ENCODE measurements around the gene CYP2A7.

DNA sequence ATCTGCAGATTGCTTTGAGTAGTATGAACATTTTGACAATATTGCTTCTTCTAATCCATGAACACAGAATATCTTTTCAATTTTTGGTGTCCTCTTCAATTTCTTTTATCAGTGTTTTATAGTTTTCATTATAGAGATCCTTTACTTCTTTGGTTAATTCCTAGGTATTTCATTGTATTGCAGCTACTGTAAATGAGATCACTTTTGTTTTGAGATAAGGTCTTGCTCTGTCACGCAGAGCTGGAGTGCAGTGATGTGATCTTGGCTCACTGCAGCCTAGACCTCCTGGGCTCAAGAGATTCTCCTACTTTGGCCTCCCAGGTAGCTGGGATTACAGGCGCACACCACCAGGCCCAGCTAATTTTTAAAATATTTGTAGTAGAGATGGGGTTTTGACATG lies 9.8 kb downstream of the CYP2A7 start:
- TF ChIP-seq ZC3H10 (CRISPR knock-in tag; IDR thresholded peaks at IDR 0.05) (no peak), ZFP3 (CRISPR knock-in tag; IDR thresholded peaks at IDR 0.05) (no peak), ISL1 (CRISPR knock-in tag; IDR thresholded peaks at IDR 0.05) (no peak), PPARA (CRISPR knock-in tag; IDR thresholded peaks at IDR 0.05; ENCODE audit: borderline replicate concordance) (no peak), ZNF70 (CRISPR knock-in tag; IDR thresholded peaks at IDR 0.05) (no peak), TOX (CRISPR knock-in tag; IDR thresholded peaks at IDR 0.05; ENCODE audit: borderline replicate concordance) (no peak), OSR1 (CRISPR knock-in tag; IDR thresholded peaks at IDR 0.05) (no peak)
- TF ChIP-seq, protein P1, sequence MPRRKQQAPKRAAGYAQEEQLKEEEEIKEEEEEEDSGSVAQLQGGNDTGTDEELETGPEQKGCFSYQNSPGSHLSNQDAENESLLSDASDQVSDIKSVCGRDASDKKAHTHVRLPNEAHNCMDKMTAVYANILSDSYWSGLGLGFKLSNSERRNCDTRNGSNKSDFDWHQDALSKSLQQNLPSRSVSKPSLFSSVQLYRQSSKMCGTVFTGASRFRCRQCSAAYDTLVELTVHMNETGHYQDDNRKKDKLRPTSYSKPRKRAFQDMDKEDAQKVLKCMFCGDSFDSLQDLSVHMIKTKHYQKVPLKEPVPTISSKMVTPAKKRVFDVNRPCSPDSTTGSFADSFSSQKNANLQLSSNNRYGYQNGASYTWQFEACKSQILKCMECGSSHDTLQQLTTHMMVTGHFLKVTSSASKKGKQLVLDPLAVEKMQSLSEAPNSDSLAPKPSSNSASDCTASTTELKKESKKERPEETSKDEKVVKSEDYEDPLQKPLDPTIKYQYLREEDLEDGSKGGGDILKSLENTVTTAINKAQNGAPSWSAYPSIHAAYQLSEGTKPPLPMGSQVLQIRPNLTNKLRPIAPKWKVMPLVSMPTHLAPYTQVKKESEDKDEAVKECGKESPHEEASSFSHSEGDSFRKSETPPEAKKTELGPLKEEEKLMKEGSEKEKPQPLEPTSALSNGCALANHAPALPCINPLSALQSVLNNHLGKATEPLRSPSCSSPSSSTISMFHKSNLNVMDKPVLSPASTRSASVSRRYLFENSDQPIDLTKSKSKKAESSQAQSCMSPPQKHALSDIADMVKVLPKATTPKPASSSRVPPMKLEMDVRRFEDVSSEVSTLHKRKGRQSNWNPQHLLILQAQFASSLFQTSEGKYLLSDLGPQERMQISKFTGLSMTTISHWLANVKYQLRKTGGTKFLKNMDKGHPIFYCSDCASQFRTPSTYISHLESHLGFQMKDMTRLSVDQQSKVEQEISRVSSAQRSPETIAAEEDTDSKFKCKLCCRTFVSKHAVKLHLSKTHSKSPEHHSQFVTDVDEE (CRISPR knock-in tag; IDR thresholded peaks at IDR 0.05): no peak
- TF ChIP-seq, protein P2, sequence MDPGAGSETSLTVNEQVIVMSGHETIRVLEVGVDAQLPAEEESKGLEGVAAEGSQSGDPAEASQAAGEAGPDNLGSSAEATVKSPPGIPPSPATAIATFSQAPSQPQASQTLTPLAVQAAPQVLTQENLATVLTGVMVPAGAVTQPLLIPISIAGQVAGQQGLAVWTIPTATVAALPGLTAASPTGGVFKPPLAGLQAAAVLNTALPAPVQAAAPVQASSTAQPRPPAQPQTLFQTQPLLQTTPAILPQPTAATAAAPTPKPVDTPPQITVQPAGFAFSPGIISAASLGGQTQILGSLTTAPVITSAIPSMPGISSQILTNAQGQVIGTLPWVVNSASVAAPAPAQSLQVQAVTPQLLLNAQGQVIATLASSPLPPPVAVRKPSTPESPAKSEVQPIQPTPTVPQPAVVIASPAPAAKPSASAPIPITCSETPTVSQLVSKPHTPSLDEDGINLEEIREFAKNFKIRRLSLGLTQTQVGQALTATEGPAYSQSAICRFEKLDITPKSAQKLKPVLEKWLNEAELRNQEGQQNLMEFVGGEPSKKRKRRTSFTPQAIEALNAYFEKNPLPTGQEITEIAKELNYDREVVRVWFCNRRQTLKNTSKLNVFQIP (CRISPR knock-in tag; IDR thresholded peaks at IDR 0.05; ENCODE audit: borderline replicate concordance, low read depth): no peak
- TF ChIP-seq, protein P3, sequence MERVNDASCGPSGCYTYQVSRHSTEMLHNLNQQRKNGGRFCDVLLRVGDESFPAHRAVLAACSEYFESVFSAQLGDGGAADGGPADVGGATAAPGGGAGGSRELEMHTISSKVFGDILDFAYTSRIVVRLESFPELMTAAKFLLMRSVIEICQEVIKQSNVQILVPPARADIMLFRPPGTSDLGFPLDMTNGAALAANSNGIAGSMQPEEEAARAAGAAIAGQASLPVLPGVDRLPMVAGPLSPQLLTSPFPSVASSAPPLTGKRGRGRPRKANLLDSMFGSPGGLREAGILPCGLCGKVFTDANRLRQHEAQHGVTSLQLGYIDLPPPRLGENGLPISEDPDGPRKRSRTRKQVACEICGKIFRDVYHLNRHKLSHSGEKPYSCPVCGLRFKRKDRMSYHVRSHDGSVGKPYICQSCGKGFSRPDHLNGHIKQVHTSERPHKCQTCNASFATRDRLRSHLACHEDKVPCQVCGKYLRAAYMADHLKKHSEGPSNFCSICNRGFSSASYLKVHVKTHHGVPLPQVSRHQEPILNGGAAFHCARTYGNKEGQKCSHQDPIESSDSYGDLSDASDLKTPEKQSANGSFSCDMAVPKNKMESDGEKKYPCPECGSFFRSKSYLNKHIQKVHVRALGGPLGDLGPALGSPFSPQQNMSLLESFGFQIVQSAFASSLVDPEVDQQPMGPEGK (CRISPR knock-in tag; IDR thresholded peaks at IDR 0.05; ENCODE audit: borderline replicate concordance): no peak

Data from SK-N-SH treated with all-trans-retinoic acid at 6 μM for 48 hours (cell line).